Measurements from ENCODE around the gene CLEC2B. TPM values are rescaled to one million over a fixed set of nuclear protein-coding genes. Genes with fewer than 3 reads are reported as not detected.

The CLEC2B gene
- total and polyA plus RNA-seq, 8 donors = 16.3 to 34.7 (median 23.8) TPM

DNA sequence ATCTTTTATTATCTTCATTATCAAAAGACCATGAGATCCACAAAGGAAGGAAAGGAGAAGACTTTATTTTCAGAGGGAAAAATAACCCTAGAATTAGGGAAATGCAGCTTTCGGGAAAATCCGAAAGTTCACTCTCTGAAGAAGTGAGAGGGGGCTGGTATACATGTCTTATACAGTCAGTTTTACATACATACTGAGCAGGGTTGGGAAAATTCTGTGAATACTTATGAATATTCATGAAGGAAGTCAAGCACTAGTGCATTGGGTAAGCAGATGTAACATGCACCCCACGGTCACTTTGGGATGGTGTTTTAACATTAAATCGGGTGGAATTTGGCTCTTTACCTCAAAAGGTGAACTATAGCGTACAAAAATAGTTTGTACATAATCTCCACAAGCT is 57.5 kb downstream of the CLEC2B start:
- peaks cover 0 to 9% of the 10 kb centered on the region in 2 donors for H3K27me3 ChIP-seq
- ATAC-seq = no peak
- H3K4me3 ChIP-seq = no peak overlapping the region
- TF ChIP-seq, protein P1, sequence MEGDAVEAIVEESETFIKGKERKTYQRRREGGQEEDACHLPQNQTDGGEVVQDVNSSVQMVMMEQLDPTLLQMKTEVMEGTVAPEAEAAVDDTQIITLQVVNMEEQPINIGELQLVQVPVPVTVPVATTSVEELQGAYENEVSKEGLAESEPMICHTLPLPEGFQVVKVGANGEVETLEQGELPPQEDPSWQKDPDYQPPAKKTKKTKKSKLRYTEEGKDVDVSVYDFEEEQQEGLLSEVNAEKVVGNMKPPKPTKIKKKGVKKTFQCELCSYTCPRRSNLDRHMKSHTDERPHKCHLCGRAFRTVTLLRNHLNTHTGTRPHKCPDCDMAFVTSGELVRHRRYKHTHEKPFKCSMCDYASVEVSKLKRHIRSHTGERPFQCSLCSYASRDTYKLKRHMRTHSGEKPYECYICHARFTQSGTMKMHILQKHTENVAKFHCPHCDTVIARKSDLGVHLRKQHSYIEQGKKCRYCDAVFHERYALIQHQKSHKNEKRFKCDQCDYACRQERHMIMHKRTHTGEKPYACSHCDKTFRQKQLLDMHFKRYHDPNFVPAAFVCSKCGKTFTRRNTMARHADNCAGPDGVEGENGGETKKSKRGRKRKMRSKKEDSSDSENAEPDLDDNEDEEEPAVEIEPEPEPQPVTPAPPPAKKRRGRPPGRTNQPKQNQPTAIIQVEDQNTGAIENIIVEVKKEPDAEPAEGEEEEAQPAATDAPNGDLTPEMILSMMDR (IDR thresholded peaks at IDR 0.05) = no peak
- no peaks in the 10 kb centered on the region for H3K36me3 ChIP-seq
- no peaks in the 10 kb centered on the region for H3K9me3 ChIP-seq
- intact Hi-C loops (cut with DNase I) = no loop called here
- H3K27ac ChIP-seq = no peak overlapping the region
- H3K4me1 ChIP-seq = peaks cover 0 to 30% of the 10 kb centered on the region in 2 donors
- DNase-seq = no peak

DNA sequence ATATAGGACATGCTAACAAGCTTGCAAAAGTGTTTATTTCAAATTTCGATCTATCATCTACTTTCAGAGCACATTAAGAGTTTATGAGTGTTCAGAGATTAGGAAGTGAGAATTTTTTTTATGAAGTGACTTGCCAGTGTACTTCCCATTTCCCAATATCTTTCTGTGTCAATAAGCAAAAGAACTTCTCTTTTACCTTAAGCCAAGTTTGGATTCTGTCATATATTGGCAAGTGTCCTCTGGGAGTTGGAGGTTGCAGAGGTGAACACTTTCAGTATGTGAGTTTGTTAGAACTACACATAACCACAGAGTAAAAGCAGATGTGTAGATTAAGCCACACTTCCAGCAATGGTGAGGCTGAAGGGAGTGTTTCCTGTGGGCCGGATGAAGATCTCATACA is 58.5 kb downstream of the CLEC2B start:
- intact Hi-C loops (cut with DNase I) = no loop called here
- peaks cover 0 to 9% of the 10 kb centered on the region in 2 donors for H3K27me3 ChIP-seq
- ATAC-seq = no peak

DNA sequence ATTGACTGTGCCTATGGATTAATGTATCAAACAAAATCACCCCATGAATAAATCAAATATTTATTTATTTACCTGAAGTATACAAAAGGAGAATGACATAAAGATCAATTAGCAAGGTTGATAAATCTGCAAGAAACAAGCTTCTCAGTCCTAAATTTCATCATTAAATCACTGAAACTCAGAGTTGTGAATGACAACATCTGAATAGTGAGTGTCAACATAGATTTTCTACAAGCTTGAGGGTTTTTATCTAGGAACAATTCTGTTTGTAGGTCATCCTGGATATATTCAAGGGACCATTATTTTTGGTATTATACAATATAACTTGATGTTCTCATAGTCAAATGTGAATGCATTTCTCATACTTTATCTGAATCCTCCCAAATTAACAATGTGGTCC is 59.3 kb downstream of the CLEC2B start:
- no peak overlapping the region for H3K27ac ChIP-seq
- H3K4me3 ChIP-seq = no peak overlapping the region
- DNase-seq (no peak), ATAC-seq (no peak)
- H3K27me3 ChIP-seq = peaks cover 0 to 9% of the 10 kb centered on the region in 2 donors
- peaks cover 0 to 30% of the 10 kb centered on the region in 2 donors for H3K4me1 ChIP-seq
- no peaks in the 10 kb centered on the region for H3K36me3 ChIP-seq
- H3K9me3 ChIP-seq = no peaks in the 10 kb centered on the region
- TF ChIP-seq, protein P1 (IDR thresholded peaks at IDR 0.05) = no peak
- intact Hi-C loops (cut with DNase I) = no loop called here

More for the DNA sequence above, 58.5 kb downstream of the CLEC2B start:
- H3K27ac ChIP-seq = no peak overlapping the region
- H3K9me3 ChIP-seq = no peaks in the 10 kb centered on the region
- DNase-seq = no peak
- H3K4me3 ChIP-seq = no peak overlapping the region
- TF ChIP-seq, protein P1 (IDR thresholded peaks at IDR 0.05) = no peak
- H3K36me3 ChIP-seq = no peaks in the 10 kb centered on the region
- H3K4me1 ChIP-seq = peaks cover 0 to 30% of the 10 kb centered on the region in 2 donors

DNA sequence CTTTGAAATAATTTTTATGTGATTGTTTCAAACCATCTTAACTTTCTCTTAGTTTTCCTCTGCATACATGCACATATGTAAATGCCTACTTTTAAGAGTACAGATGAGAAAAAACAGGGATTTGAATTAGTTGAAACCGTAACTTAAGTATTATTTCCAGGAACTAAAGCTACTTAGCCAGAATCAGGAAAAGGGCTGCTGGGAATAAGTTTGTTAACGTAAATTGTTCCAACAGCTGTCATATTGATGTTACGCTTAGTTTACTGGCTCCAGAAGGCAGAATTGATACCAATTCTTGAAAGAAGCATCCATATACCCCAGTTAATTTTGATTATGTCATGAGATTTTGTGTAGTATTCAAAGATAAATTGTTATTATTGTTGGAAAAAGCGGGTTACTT is 59.8 kb downstream of the CLEC2B start:
- ATAC-seq = no peak
- Histone ChIP-seq H3K27me3 (peaks cover 0 to 9% of the 10 kb centered on the region in 2 donors), H3K4me1 (peaks cover 0 to 30% of the 10 kb centered on the region in 2 donors), H3K27ac (no peak overlapping the region), H3K36me3 (no peaks in the 10 kb centered on the region), H3K4me3 (no peak overlapping the region), H3K9me3 (no peaks in the 10 kb centered on the region)
- intact Hi-C loops (cut with DNase I) = no loop called here
- no peak for DNase-seq
- TF ChIP-seq, protein P1 (IDR thresholded peaks at IDR 0.05) = no peak

DNA sequence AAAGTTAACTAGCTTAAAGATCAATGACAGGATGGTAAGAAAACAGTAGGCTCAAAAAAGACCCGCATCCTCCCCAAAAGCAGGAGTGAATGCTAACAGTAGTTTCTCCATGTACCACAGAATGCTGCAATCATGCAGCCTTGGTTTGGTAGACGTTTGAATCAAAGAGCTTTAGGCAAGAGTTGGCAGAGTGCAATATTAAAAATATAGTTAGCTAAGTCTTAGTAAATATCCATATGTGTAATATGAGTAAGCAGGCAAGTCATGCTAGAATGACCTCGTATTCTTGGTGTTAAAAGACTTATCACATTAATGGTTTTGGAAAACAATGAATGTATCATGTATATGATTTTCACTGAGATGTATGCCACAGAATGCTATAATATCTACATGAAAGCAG is 60.6 kb downstream of the CLEC2B start:
- Histone ChIP-seq H3K4me3 (no peak overlapping the region), H3K9me3 (no peaks in the 10 kb centered on the region), H3K27ac (no peak overlapping the region), H3K4me1 (peaks cover 0 to 22% of the 10 kb centered on the region in 2 donors), H3K27me3 (peaks cover 0 to 3% of the 10 kb centered on the region in 2 donors), H3K36me3 (no peaks in the 10 kb centered on the region)
- ATAC-seq (no peak), DNase-seq (no peak)
- intact Hi-C loops (cut with DNase I) = no loop called here
- TF ChIP-seq, protein P1 (IDR thresholded peaks at IDR 0.05) = no peak

All from left lung (tissue), 10 donors.